Peyer's patch (tissue), 4 donors: ENCODE data around the gene MYOZ2.

Experiments
- CTCF ChIP-seq, 6 experiments: fragments of 450-650 bp in 4 of 6; fragments of 200-600 bp in 2 of 6; sonication (generic) in 1 of 6; IDR thresholded peaks; one replicate each; pipeline ENCODE4 v1.5.1; 2017 to 2019; ENCODE audit warnings: antibody characterized with exemption in 6 of 6, mild to moderate bottlenecking in 3 of 6, moderate library complexity in 1 of 6
- POLR2A ChIP-seq, 2 donors: fragments of 450-650 bp; IDR thresholded peaks; one replicate each; pipeline ENCODE4 v1.5.1; 2017; ENCODE audit warnings: antibody characterized with exemption in 2 of 2, mild to moderate bottlenecking in 2 of 2, moderate library complexity in 2 of 2

DNA sequence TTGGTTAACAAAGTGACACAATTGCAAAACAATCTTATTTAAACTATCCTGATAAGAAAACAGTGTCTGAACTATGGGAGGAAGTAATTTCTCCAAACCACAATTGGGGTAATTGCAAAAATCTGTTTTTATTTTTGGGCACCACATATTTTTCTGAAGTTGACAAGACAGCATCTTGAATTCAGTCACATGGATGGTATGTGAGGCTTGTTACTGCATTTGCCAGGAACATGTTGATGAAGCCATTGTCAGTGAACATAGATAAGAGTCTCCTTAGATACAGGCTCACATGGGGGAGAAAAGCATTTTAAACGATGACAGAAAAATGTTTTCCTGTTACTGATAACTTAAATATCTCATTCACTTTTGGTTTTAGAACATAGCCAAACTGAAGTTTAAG, 71.4 kb downstream of the MYOZ2 start:
- TF ChIP-seq CTCF (IDR thresholded peaks at IDR 0.05) (no peak), POLR2A (IDR thresholded peaks at IDR 0.05) (no peak)
